Neural crest cell (in vitro differentiated cells): ENCODE measurements around the gene CMTR1. TPM values are rescaled to one million over a fixed set of nuclear protein-coding genes. Genes with fewer than 3 reads are reported as not detected.
A peak's percentile ranks its signal among the peaks of the same experiment; 100 is the strongest.

Experiments used
- DNase-seq: peaks from one replicate; pipeline ENCODE4 v3.0.0; 2021; ENCODE audit warnings: low read depth, mixed read lengths, low spot score
- H3K27ac Mint-ChIP-seq: one replicate; pipeline ENCODE4 v1.8.0; 2021; ENCODE audit warnings: mild to moderate bottlenecking, mixed read lengths; ENCODE audit not compliant: unreplicated experiment
- H3K27me3 Mint-ChIP-seq: 2 replicates; pipeline ENCODE4 v1.8.0; 2021; ENCODE audit warnings: low read depth, mild to moderate bottlenecking, mixed read lengths
- H3K36me3 Mint-ChIP-seq: 2 replicates; pipeline ENCODE4 v1.8.0; 2021; ENCODE audit warnings: low read depth, mild to moderate bottlenecking, mixed read lengths
- H3K4me1 Mint-ChIP-seq: 2 replicates; pipeline ENCODE4 v1.8.0; 2021; ENCODE audit warnings: mixed read lengths
- H3K4me3 Mint-ChIP-seq: one replicate; pipeline ENCODE4 v1.8.0; 2021; ENCODE audit warnings: mild to moderate bottlenecking, mixed read lengths
- H3K9me3 Mint-ChIP-seq: 2 replicates; pipeline ENCODE4 v1.8.0; 2021; ENCODE audit warnings: mixed read lengths
- CTCF ChIP-seq: fragments of 200-600 bp; sonication (generic); conservative IDR thresholded peaks from 2 replicates; pipeline ENCODE4 v1.5.0; 2021; ENCODE audit warnings: antibody characterized with exemption, mild to moderate bottlenecking
- total RNA-seq: library from RNA; stranded (reverse); gene quantifications from 2 replicates; pipeline ENCODE4 v1.2.1, GENCODE V29; 2021

The CMTR1 gene
- total RNA-seq, 1 donor from 2014 or later, result 51.0 TPM

- Mint-ChIP-seq H3K27me3 (peaks cover 74% of the 10 kb centered on the region), H3K9me3 (no peaks in the 10 kb centered on the region), H3K4me3 (no peak overlapping the region), H3K4me1 (peaks cover 7% of the 10 kb centered on the region), H3K36me3 (no peaks in the 10 kb centered on the region), H3K27ac (peak overlapping the region; percentile 63)
- no peak for TF ChIP-seq CTCF
- no peak for DNase-seq
Observed at GRCh38 chr6:37530297-37530696, 97.3 kb downstream of the CMTR1 start.

- peaks cover 9% of the 10 kb centered on the region for H3K4me1 Mint-ChIP-seq
- H3K27me3 Mint-ChIP-seq, result peaks cover 74% of the 10 kb centered on the region
- H3K9me3 Mint-ChIP-seq, result no peaks in the 10 kb centered on the region
- no peak for DNase-seq
- H3K4me3 Mint-ChIP-seq, result no peak overlapping the region
- H3K27ac Mint-ChIP-seq, result no peak overlapping the region
- no peaks in the 10 kb centered on the region for H3K36me3 Mint-ChIP-seq
- no peak for TF ChIP-seq CTCF
Observed at GRCh38 chr6:37531026-37531425, 98.0 kb downstream of the CMTR1 start.

Other genes with a start within 250 kb of the CMTR1 start
- 11.1 and 11.4 TPM in 2 replicates for gene TBC1D22B, start 175.4 kb upstream of the CMTR1 start, total RNA-seq
- 0.82 and 0.86 TPM in 2 replicates for gene TMEM217, start 175.1 kb upstream of the CMTR1 start, total RNA-seq
- 31.6 and 33.3 TPM in 2 replicates for gene RNF8, start 79.2 kb upstream of the CMTR1 start, total RNA-seq
- 73.1 and 73.2 TPM in 2 replicates for gene CCDC167, start 66.7 kb downstream of the CMTR1 start, total RNA-seq